ENCODE results near the gene SLC35G6. TPM values are rescaled to one million over a fixed set of nuclear protein-coding genes. Genes with fewer than 3 reads are reported as not detected.
A peak's percentile ranks its signal among the peaks of the same experiment; 100 is the strongest.

SLC35G6 gene
- polyA plus RNA-seq, 2 of the 4 experiments (the other 2 are of a cell fraction), result not detected

DNA sequence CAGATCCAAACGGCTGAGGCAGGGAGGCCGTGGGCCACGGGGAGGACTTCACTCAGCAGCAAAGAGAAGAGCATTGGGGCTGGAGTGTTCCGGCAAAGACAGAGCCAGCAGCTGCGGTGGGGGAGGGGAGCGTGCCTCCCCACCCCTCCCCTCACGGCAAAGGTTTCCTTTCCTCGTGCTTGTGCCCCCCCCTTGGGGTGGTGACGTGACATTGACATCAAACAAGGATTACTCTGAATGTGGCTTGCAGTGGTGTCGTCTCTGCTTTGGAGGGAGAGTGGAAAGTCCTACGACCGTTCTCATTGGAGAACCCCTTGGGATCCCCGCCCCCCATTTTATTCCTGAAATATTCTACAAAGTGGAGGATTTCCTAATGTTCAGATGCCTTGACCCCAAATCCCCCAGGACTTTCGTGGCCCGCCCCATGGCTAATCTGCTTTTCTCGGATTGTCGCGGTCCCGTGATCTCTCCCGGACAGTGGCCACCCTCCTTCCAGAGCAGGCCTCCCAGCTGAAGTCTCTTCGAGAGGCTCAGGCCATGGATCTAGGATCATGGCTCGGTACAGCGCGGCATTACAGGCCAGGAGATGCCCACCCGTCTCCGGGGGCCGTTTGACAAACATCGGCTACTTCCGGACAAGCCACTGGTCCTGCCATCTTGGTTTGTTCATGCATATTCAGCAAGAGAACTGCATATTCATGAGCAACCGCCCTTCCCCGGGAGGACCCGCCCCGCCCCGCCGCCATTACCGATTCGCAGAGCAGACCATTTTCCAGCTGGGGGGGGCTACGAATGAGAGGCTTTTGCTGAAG is 2.2 kb downstream of the SLC35G6 start (continued):
- TF ChIP-seq PHF8 (IDR thresholded peaks at IDR 0.05; ENCODE audit: borderline replicate concordance, low read depth) (peak; percentile 78; the same call in 1 of the 2 replicates), RARB (CRISPR knock-in tag; IDR thresholded peaks at IDR 0.05) (no peak), EHMT2 (IDR thresholded peaks at IDR 0.05; ENCODE audit: low read depth) (no peak), E2F6 (IDR thresholded peaks at IDR 0.05; ENCODE audit: borderline replicate concordance, low read depth) (no peak), MAFK (IDR thresholded peaks at IDR 0.05; ENCODE audit: partially characterized antibody) (peak; percentile 53), ESRRA (IDR thresholded peaks at IDR 0.05; ENCODE audit: borderline replicate concordance, low read length) (no peak), EP300 (IDR thresholded peaks at IDR 0.05) (no peak), ATOH8 (CRISPR knock-in tag; IDR thresholded peaks at IDR 0.05; ENCODE audit: low read depth) (no peak), FOSL2 (IDR thresholded peaks at IDR 0.05) (no peak), FOSL2 (CRISPR knock-in tag; IDR thresholded peaks at IDR 0.05) (no peak), GATA3 (IDR thresholded peaks at IDR 0.05; ENCODE audit: borderline replicate concordance) (no peak), MYC (IDR thresholded peaks at IDR 0.05; ENCODE audit: borderline replicate concordance, low read length) (no peak; the same call in 1 of the 2 replicates), POLR2AphosphoS2 (conservative IDR thresholded peaks at IDR 0.05; ENCODE audit: low read length) (0 out of 2 replicates have a peak, but pooled peaks have one; percentile 7), TP53 (CRISPR knock-in tag; IDR thresholded peaks at IDR 0.05) (peak; percentile 74), KDM5A (IDR thresholded peaks at IDR 0.05) (0 out of 2 replicates have a peak, but pooled peaks have one; percentile 18), POLR2A (IDR thresholded peaks at IDR 0.05; ENCODE audit: low read length) (peak; percentile 74), SMC3 (IDR thresholded peaks at IDR 0.05) (no peak), CHD4 (IDR thresholded peaks at IDR 0.05; ENCODE audit: borderline replicate concordance) (no peak), HOXB13 (CRISPR knock-in tag; IDR thresholded peaks at IDR 0.05; ENCODE audit: low read depth) (no peak), FOSB (CRISPR knock-in tag; IDR thresholded peaks at IDR 0.05) (no peak), MAZ (IDR thresholded peaks at IDR 0.05; ENCODE audit: borderline replicate concordance, low read depth, low read length) (0 out of 2 replicates have a peak, but pooled peaks have one; percentile 19), KDM1A (IDR thresholded peaks at IDR 0.05; ENCODE audit: low read depth) (no peak), TFCP2L1 (CRISPR knock-in tag; IDR thresholded peaks at IDR 0.05) (0 out of 2 replicates have a peak, but pooled peaks have one; percentile 78), CBX2 (IDR thresholded peaks at IDR 0.05; ENCODE audit: borderline replicate concordance, low read depth) (no peak), MAX (IDR thresholded peaks at IDR 0.05) (peak; percentile 54; the same call in 1 of the 2 replicates), HOXB5 (CRISPR knock-in tag; IDR thresholded peaks at IDR 0.05) (no peak), CHD2 (IDR thresholded peaks at IDR 0.05; ENCODE audit: low read length, partially characterized antibody) (no peak), BCL3 (IDR thresholded peaks at IDR 0.05) (no peak)

All from A549 (cell line).